Neuron (in vitro differentiated cells): ENCODE measurements around the gene AKAP14.

ENCODE experiments used
- H2AFZ ChIP-seq: one replicate; pipeline ENCODE4 v1.6.1; 2013; ENCODE audit warnings: low read depth, mild to moderate bottlenecking, inconsistent platforms, low read length, moderate library complexity
- H3K27me3 ChIP-seq: one replicate; pipeline ENCODE4 v1.6.1; 2013; ENCODE audit warnings: low read length; ENCODE audit not compliant: insufficient read depth
- H3K36me3 ChIP-seq: one replicate; pipeline ENCODE4 v1.6.1; 2013; ENCODE audit warnings: low read length; ENCODE audit not compliant: insufficient read depth
- H3K4me1 ChIP-seq: one replicate; pipeline ENCODE4 v1.6.1; 2013; ENCODE audit warnings: low read length; ENCODE audit not compliant: insufficient read depth
- H3K4me3 ChIP-seq: 2 replicates; pipeline ENCODE4 v1.5.1; 2013; ENCODE audit warnings: mild to moderate bottlenecking, low read length, moderate library complexity
- H3K9me3 ChIP-seq: one replicate; pipeline ENCODE4 v1.6.1; 2013; ENCODE audit warnings: low read length

AKAP14 gene

GRCh38 chrX:119895843-119896326 is at the start of gene AKAP14:
Gene AKAP14 (plus strand): TSS chrX:119895893. CDS start chrX:119903224, 7,331 bp downstream.
- Histone ChIP-seq H3K9me3 (no peaks in the 10 kb centered on the region), H3K4me3 (no peak within 1 kb of the TSS), H3K4me1 (no peaks in the 10 kb centered on the region), H2AFZ (no peak within 1 kb of the TSS), H3K36me3 (no peaks in the 10 kb centered on the region), H3K27me3 (no peaks in the 10 kb centered on the region)

DNA sequence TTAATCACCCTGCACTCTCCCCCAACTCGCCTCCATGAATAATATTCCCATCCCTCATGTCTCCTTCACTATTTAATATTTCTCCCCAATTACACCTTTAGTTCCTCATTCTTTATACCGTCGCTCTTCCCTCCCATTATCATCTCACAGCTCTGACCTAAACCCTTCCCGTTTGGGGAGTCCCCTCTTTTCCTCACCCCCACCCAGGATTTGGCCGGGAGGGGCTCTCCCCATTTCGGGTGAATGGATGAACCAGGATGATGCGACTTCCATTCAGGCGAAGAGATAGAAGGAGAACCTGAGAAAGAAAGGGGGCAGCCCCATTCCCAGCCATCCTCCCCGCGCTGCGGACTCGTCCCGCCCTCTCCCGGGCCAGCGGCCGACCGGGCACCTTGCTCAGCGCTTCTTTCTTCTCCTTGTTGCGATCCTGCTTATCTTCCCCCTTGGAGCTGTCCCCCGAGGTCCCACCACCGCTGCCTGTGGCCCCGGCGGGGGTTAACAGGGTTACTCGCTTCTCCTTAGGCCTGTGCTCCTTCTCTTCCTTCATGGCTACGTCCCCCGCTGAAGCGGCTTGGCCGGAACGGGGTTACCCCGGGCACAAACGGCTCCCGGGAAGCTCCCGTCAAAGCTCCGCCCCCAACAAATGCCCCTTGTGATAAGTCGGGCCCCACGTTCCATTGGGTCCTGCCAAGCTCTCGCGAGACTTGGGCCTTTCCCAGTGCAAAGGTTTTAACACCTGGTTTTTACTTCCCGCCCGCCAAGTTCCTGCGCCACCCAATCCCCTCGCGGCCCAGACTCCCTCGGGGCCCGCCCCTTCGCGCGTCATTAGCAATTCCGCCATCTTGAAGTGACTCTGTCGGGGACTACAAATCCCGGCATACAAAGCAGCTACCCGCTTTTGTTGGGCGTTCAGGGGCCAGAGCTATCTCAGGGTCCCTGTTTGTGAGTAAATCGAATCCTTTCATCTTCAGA is 43.0 kb upstream of the AKAP14 start, which contains the start of gene UPF3B:
UPF3B (minus strand) TSS at position 582 of the 972 bp plus-strand sequence; CDS start at position 547, 35 bp downstream.
- peaks cover 3% of the 10 kb centered on the region for H3K36me3 ChIP-seq

GRCh38 chrX:119853444-119853843 is 42.2 kb upstream of the AKAP14 start:
- peaks cover 3% of the 10 kb centered on the region for H3K36me3 ChIP-seq
- peak overlapping the region; percentile 23 for H2AFZ ChIP-seq
- H3K4me1 ChIP-seq = peaks cover 7% of the 10 kb centered on the region
- H3K9me3 ChIP-seq = no peaks in the 10 kb centered on the region
- peak overlapping the region; percentile 53 for H3K4me3 ChIP-seq
- H3K27me3 ChIP-seq = no peaks in the 10 kb centered on the region

More for the DNA sequence above, 43.0 kb upstream of the AKAP14 start, which contains the start of gene UPF3B:
- Histone ChIP-seq H2AFZ (peak within 1 kb of the TSS; percentile 27), H3K4me3 (peak within 1 kb of the TSS; percentile 82), H3K27me3 (no peaks in the 10 kb centered on the region), H3K9me3 (no peaks in the 10 kb centered on the region), H3K4me1 (peaks cover 7% of the 10 kb centered on the region)

GRCh38 chrX:119870626-119871131 is 25.0 kb upstream of the AKAP14 start:
- peaks cover 3% of the 10 kb centered on the region for H3K4me1 ChIP-seq
- no peaks in the 10 kb centered on the region for H3K27me3 ChIP-seq
- peaks cover 4% of the 10 kb centered on the region for H3K36me3 ChIP-seq
- no peaks in the 10 kb centered on the region for H3K9me3 ChIP-seq
- H3K4me3 ChIP-seq = peak overlapping the region; percentile 60
- no peak overlapping the region for H2AFZ ChIP-seq

- H3K4me3 ChIP-seq = peak overlapping the region; percentile 60
- peaks cover 4% of the 10 kb centered on the region for H3K36me3 ChIP-seq
- H3K27me3 ChIP-seq = no peaks in the 10 kb centered on the region
- H3K4me1 ChIP-seq = peaks cover 3% of the 10 kb centered on the region
- peak overlapping the region; percentile 2 for H2AFZ ChIP-seq
- H3K9me3 ChIP-seq = no peaks in the 10 kb centered on the region
Measured at GRCh38 chrX:119871245-119871598, 24.5 kb upstream of the AKAP14 start.

- peak within 1 kb of the TSS; percentile 60 for H3K4me3 ChIP-seq
Measured at GRCh38 chrX:119871599-119872395, 23.9 kb upstream of the AKAP14 start, which contains the start of the genes NDUFA1 and RNF113A. Gene NDUFA1 (plus strand): TSS chrX:119871832. CDS start chrX:119871912, 80 bp downstream. Gene RNF113A (minus strand): TSS chrX:119871733. CDS start chrX:119871613, 120 bp downstream.

DNA sequence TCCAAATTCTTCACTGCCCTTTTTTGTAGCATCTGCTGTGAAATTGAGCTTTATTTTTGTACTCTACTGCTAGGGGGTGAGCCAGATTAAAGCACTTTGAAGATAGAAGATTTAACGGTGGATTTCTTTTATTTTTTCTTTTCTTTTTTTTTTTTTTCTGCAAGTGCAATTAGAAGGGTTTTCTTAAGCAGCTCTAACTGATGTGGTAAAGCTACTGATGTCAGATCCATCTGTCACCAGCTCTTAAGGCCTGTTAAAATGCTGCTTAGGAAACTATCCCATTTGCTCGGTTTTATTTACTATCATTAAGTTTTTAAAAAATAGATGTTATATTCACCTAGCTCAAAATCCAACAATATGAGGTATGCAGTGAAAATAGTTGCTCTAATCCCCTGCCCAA is 17.0 kb upstream of the AKAP14 start:
- Histone ChIP-seq H3K9me3 (no peaks in the 10 kb centered on the region), H3K27me3 (no peaks in the 10 kb centered on the region), H3K4me3 (no peak overlapping the region), H2AFZ (no peak overlapping the region), H3K4me1 (no peaks in the 10 kb centered on the region), H3K36me3 (peaks cover 10% of the 10 kb centered on the region)

More at GRCh38 chrX:119871599-119872395, 23.9 kb upstream of the AKAP14 start, which contains the start of the genes NDUFA1 and RNF113A:
- peaks cover 3% of the 10 kb centered on the region for H3K4me1 ChIP-seq
- H3K27me3 ChIP-seq = no peaks in the 10 kb centered on the region
- H3K36me3 ChIP-seq = peaks cover 4% of the 10 kb centered on the region
- no peaks in the 10 kb centered on the region for H3K9me3 ChIP-seq
- H2AFZ ChIP-seq = peak within 1 kb of the TSS; percentile 2

DNA sequence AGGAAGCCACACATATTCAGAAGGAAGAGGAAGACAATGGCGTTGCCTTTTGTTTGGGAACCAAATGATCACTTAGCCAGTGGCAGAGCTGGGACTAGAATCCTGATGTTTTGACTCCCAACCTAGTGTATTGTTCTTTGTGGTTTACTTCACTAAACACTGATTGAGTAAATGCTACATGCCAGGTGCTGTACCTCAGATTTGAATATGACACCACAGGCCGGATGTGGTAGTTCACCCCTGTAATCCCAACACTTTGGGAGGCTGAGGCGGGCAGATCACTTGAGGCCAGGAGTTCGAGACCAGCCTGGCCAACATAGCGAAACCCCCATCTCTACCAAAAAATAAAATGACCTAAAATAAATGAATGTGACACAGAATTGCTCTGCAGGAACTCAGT is 15.6 kb upstream of the AKAP14 start:
- Histone ChIP-seq H3K4me3 (no peak overlapping the region), H3K27me3 (no peaks in the 10 kb centered on the region)

GRCh38 chrX:119880552-119881437 is 14.9 kb upstream of the AKAP14 start:
- H3K4me1 ChIP-seq = no peaks in the 10 kb centered on the region
- H3K4me3 ChIP-seq = no peak overlapping the region
- no peak overlapping the region for H2AFZ ChIP-seq
- H3K36me3 ChIP-seq = peaks cover 6% of the 10 kb centered on the region
- no peaks in the 10 kb centered on the region for H3K9me3 ChIP-seq
- H3K27me3 ChIP-seq = no peaks in the 10 kb centered on the region

More for the DNA sequence above, 15.6 kb upstream of the AKAP14 start:
- Histone ChIP-seq H2AFZ (no peak overlapping the region), H3K36me3 (peaks cover 6% of the 10 kb centered on the region), H3K9me3 (no peaks in the 10 kb centered on the region), H3K4me1 (no peaks in the 10 kb centered on the region)

GRCh38 chrX:119885554-119886428 is 9.9 kb upstream of the AKAP14 start:
- no peak overlapping the region for H3K4me3 ChIP-seq
- peak overlapping the region; percentile 10 for H2AFZ ChIP-seq
- H3K4me1 ChIP-seq = no peaks in the 10 kb centered on the region
- H3K36me3 ChIP-seq = no peaks in the 10 kb centered on the region
- no peaks in the 10 kb centered on the region for H3K9me3 ChIP-seq
- H3K27me3 ChIP-seq = no peaks in the 10 kb centered on the region

DNA sequence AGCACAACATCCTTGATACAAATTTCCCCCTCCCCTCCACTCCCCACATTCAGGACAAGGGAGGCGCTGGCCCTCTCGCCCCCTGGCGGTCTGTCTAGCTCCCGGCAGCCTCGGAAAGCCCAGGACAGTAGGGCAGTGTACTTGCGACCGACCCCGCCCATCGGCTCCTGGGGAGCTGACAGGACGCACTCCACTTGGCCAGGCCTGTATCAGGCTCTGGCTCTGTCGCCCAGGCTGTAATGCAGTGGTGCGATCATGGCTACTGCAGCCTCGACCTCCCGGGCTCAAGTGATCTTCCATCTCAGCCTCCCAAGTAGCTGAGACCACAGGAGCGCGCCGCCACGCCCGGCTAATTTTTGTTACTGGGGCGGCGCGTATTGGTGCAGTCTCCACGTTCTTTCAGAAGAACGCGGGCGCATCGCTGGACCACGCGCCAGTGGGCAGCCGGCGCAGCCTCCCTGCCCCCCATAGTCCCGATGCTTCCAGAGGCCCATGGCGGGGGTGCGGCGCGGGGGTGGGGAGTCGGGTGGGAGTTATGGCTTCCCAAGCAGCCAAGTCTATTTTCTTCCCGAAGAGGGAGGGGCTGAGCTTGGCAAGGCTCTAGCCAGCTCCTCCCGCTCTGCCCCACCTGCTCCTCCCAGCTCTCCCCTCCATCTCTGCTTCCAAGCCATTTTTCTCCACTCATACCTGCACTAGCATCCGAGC is 7.8 kb upstream of the AKAP14 start:
- no peaks in the 10 kb centered on the region for H3K9me3 ChIP-seq
- no peaks in the 10 kb centered on the region for H3K4me1 ChIP-seq
- no peaks in the 10 kb centered on the region for H3K36me3 ChIP-seq
- no peak overlapping the region for H3K4me3 ChIP-seq
- no peaks in the 10 kb centered on the region for H3K27me3 ChIP-seq
- no peak overlapping the region for H2AFZ ChIP-seq
